Neural cell (in vitro differentiated cells): ENCODE measurements around the gene PREP. TPM values are rescaled to one million over a fixed set of nuclear protein-coding genes. Genes with fewer than 3 reads are reported as not detected.

Experiments
- H2AFZ ChIP-seq: fragments of 200-600, 300-800 bp; sonication (generic), shearing (Covaris generic); 2 replicates; pipeline ENCODE4 v1.6.0; 2014; ENCODE audit warnings: low read depth, mild to moderate bottlenecking, antibody characterized with exemption, low read length, moderate library complexity
- H3F3A ChIP-seq: fragments of 200-600 bp; shearing (Covaris generic); 2 replicates; pipeline ENCODE4 v1.6.1; 2016; ENCODE audit warnings: mild to moderate bottlenecking, moderate library complexity, mixed read lengths, antibody characterized with exemption, low read length; ENCODE audit not compliant: insufficient read depth, poor library complexity, severe bottlenecking
- H3K27ac ChIP-seq: fragments of 200-600, 300-800 bp; sonication (generic), shearing (Covaris generic); 2 replicates; pipeline ENCODE4 v1.5.1; 2014; ENCODE audit warnings: mild to moderate bottlenecking, low read length, moderate library complexity
- H3K27me3 ChIP-seq: fragments of 300-800, 200-600 bp; sonication (generic), shearing (Covaris generic); 2 replicates; pipeline ENCODE4 v1.6.0; 2014; ENCODE audit warnings: mild to moderate bottlenecking, low read depth, low read length, moderate library complexity; ENCODE audit not compliant: insufficient read depth
- H3K36me3 ChIP-seq: fragments of 300-800, 200-600 bp; sonication (generic), shearing (Covaris generic); 2 replicates; pipeline ENCODE4 v1.5.1; 2014; ENCODE audit warnings: mild to moderate bottlenecking, antibody characterized with exemption, low read length, moderate library complexity; ENCODE audit not compliant: insufficient read depth
- H3K4me2 ChIP-seq: fragments of 300-800, 200-600 bp; sonication (generic), shearing (Covaris generic); 2 replicates; pipeline ENCODE4 v1.6.0; 2014; ENCODE audit warnings: mild to moderate bottlenecking, low read length
- H3K4me3 ChIP-seq: fragments of 300-800, 200-600 bp; sonication (generic), shearing (Covaris generic); 2 replicates; pipeline ENCODE4 v1.5.1; 2014; ENCODE audit warnings: mild to moderate bottlenecking, low read length, moderate library complexity
- H3K79me2 ChIP-seq: fragments of 200-600 bp; shearing (Covaris generic); replicated peaks from 2 replicates; pipeline ENCODE4 v1.6.0; 2014; ENCODE audit warnings: mild to moderate bottlenecking, low read length, moderate library complexity; ENCODE audit not compliant: insufficient read depth
- H3K9ac ChIP-seq: fragments of 300-800, 200-600 bp; sonication (generic), shearing (Covaris generic); 2 replicates; pipeline ENCODE4 v1.6.1; 2016; ENCODE audit warnings: mild to moderate bottlenecking, low read length, mixed read lengths
- H3K9me2 ChIP-seq: fragments of 200-600 bp; shearing (Covaris generic); 2 replicates; pipeline ENCODE4 v1.6.1; 2016; ENCODE audit warnings: mild to moderate bottlenecking, low read length, mixed read lengths; ENCODE audit not compliant: insufficient read depth
- H3K9me3 ChIP-seq: fragments of 200-600, 300-800 bp; sonication (generic), shearing (Covaris generic); 2 replicates; pipeline ENCODE4 v1.6.1; 2016; ENCODE audit warnings: mild to moderate bottlenecking, mixed run types, low read length, moderate library complexity, mixed read lengths
- H4K20me1 ChIP-seq: fragments of 200-600 bp; shearing (Covaris generic); 2 replicates; pipeline ENCODE4 v1.6.1; 2016; ENCODE audit warnings: mild to moderate bottlenecking, mixed run types; ENCODE audit not compliant: insufficient read depth
- EP300 ChIP-seq: fragments of 450-650 bp; conservative IDR thresholded peaks from 2 replicates; pipeline ENCODE4 v1.6.1; 2014; ENCODE audit warnings: antibody characterized with exemption, mild to moderate bottlenecking, moderate library complexity; ENCODE audit not compliant: poor library complexity, severe bottlenecking
- EZH2 ChIP-seq: fragments of 200-600, 300-800 bp; shearing (Covaris generic), sonication (generic); IDR thresholded peaks from 2 replicates; pipeline ENCODE4 v1.6.1; 2014; ENCODE audit warnings: antibody characterized with exemption, low read length, borderline replicate concordance, mild to moderate bottlenecking; ENCODE audit not compliant: insufficient read depth, poor library complexity, severe bottlenecking
- MXI1 ChIP-seq: fragments of 450-650 bp; conservative IDR thresholded peaks from 2 replicates; pipeline ENCODE4 v1.6.1; 2014; ENCODE audit warnings: antibody characterized with exemption, mild to moderate bottlenecking; ENCODE audit not compliant: poor library complexity, severe bottlenecking
- POLR2AphosphoS5 ChIP-seq: IDR thresholded peaks from 2 replicates; pipeline ENCODE4 v1.6.1; 2012
- RAD21 ChIP-seq: fragments of 450-650 bp; conservative IDR thresholded peaks from 2 replicates; pipeline ENCODE4 v1.6.1; 2014; ENCODE audit warnings: antibody characterized with exemption, mild to moderate bottlenecking, moderate library complexity
- SMC3 ChIP-seq: fragments of 450-650 bp; conservative IDR thresholded peaks from 2 replicates; pipeline ENCODE4 v1.6.1; 2014; ENCODE audit warnings: antibody characterized with exemption, mild to moderate bottlenecking, moderate library complexity; ENCODE audit not compliant: poor library complexity
- TAF1 ChIP-seq: IDR thresholded peaks from 2 replicates; pipeline ENCODE4 v1.6.1; 2012; ENCODE audit warnings: low read depth
- polyA plus RNA-seq: library from polyadenylated mRNA; depleted of rRNA; stranded (reverse); fragments of >200 nt; gene quantifications from 2 replicates; pipeline ENCODE4 v1.2.3, GENCODE V29; 2014
- TF ChIP-seq, protein P1 (sequence below): fragments of 450-650 bp; IDR thresholded peaks from 2 replicates; pipeline ENCODE4 v1.5.1; 2014; ENCODE audit warnings: antibody characterized with exemption, mild to moderate bottlenecking, moderate library complexity; ENCODE audit not compliant: poor library complexity, severe bottlenecking
- TF ChIP-seq, protein P2 (sequence below): IDR thresholded peaks from 2 replicates; pipeline ENCODE4 v1.6.1; 2012; ENCODE audit warnings: borderline replicate concordance

Gene PREP
- polyA plus RNA-seq, 1 donor from 2014 or later, result 24.5 TPM

DNA sequence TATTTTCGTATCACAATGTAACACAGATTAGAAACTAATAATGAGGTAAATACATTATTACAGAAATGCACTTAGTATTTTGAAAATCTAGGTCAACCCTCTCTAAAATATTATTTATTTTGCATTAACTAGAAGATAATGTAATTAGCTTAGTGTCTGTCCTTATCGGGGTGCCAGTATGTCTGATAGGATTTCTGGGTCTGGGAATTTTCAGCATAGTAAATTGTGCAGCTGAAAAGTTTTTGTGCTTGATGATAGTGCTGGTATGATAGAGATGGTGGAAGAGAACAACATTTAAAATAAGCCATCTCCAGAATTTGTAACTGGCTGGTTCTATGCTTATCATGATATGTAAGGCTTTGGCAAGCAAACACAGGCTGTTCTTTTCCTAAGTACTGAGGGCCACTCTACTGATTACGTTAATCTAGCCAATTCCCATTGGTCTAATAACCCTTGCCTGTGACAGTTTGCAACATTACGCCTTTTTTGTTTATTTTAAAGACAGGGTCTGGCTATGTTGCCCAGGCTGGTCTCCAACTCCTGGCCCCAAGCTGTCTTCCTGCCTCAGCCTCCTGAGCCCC lies 50.8 kb downstream of the PREP start:
- Histone ChIP-seq H3K9me2 (no peaks in the 10 kb centered on the region), H3F3A (no peaks in the 10 kb centered on the region), H3K4me2 (no peak overlapping the region), H3K27ac (no peak overlapping the region), H3K36me3 (peaks cover 4% of the 10 kb centered on the region), H3K4me3 (no peak overlapping the region), H4K20me1 (no peaks in the 10 kb centered on the region), H3K27me3 (no peaks in the 10 kb centered on the region), H3K9ac (no peak overlapping the region), H3K9me3 (no peaks in the 10 kb centered on the region), H3K79me2 (no peaks in the 10 kb centered on the region), H2AFZ (no peak overlapping the region)
- TF ChIP-seq, protein P1, sequence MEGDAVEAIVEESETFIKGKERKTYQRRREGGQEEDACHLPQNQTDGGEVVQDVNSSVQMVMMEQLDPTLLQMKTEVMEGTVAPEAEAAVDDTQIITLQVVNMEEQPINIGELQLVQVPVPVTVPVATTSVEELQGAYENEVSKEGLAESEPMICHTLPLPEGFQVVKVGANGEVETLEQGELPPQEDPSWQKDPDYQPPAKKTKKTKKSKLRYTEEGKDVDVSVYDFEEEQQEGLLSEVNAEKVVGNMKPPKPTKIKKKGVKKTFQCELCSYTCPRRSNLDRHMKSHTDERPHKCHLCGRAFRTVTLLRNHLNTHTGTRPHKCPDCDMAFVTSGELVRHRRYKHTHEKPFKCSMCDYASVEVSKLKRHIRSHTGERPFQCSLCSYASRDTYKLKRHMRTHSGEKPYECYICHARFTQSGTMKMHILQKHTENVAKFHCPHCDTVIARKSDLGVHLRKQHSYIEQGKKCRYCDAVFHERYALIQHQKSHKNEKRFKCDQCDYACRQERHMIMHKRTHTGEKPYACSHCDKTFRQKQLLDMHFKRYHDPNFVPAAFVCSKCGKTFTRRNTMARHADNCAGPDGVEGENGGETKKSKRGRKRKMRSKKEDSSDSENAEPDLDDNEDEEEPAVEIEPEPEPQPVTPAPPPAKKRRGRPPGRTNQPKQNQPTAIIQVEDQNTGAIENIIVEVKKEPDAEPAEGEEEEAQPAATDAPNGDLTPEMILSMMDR, result no peak
- TF ChIP-seq SMC3 (no peak), MXI1 (no peak), POLR2AphosphoS5 (no peak), RAD21 (no peak), EZH2 (no peak), EP300 (no peak), TAF1 (no peak)
- TF ChIP-seq, protein P2, sequence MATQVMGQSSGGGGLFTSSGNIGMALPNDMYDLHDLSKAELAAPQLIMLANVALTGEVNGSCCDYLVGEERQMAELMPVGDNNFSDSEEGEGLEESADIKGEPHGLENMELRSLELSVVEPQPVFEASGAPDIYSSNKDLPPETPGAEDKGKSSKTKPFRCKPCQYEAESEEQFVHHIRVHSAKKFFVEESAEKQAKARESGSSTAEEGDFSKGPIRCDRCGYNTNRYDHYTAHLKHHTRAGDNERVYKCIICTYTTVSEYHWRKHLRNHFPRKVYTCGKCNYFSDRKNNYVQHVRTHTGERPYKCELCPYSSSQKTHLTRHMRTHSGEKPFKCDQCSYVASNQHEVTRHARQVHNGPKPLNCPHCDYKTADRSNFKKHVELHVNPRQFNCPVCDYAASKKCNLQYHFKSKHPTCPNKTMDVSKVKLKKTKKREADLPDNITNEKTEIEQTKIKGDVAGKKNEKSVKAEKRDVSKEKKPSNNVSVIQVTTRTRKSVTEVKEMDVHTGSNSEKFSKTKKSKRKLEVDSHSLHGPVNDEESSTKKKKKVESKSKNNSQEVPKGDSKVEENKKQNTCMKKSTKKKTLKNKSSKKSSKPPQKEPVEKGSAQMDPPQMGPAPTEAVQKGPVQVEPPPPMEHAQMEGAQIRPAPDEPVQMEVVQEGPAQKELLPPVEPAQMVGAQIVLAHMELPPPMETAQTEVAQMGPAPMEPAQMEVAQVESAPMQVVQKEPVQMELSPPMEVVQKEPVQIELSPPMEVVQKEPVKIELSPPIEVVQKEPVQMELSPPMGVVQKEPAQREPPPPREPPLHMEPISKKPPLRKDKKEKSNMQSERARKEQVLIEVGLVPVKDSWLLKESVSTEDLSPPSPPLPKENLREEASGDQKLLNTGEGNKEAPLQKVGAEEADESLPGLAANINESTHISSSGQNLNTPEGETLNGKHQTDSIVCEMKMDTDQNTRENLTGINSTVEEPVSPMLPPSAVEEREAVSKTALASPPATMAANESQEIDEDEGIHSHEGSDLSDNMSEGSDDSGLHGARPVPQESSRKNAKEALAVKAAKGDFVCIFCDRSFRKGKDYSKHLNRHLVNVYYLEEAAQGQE, result no peak

DNA sequence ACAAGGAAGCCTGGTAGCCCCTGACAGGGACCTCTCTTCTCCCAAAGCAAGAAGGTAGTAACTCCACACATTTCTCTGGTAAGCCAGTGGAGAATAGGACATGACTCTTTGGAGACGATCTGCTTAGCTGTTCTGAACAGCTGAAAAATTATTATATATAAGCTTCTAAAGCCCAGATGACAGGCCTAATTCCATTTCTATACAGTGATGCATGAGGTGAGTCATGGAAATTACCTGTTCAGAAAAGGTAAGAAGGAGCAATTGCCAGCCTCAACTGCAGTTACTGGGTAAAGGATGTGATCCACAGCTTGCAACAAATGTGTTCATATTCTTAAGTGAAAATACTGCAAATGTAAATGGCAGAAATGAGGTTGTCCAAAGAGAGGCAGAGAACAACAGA lies 54.0 kb downstream of the PREP start:
- Histone ChIP-seq H4K20me1 (no peaks in the 10 kb centered on the region), H3K27ac (no peak overlapping the region), H3K4me3 (no peak overlapping the region), H3K9me3 (no peaks in the 10 kb centered on the region), H3K27me3 (no peaks in the 10 kb centered on the region), H3K79me2 (no peaks in the 10 kb centered on the region), H3K9me2 (no peaks in the 10 kb centered on the region), H3K36me3 (peaks cover 4% of the 10 kb centered on the region), H3K4me2 (no peak overlapping the region), H3F3A (no peaks in the 10 kb centered on the region), H2AFZ (no peak overlapping the region), H3K9ac (no peak overlapping the region)
- TF ChIP-seq, protein P2, result no peak
- no peak for TF ChIP-seq SMC3
- TF ChIP-seq, protein P1, result no peak
- no peak for TF ChIP-seq POLR2AphosphoS5
- no peak for TF ChIP-seq EP300
- TF ChIP-seq TAF1, result no peak
